Activated naive CD4-positive, alpha-beta T cell treated with anti-CD3 and anti-CD28 coated beads, Interleukin-2, amount 50 U/mL, for 24 hours (primary cell): ENCODE measurements around the gene WRNIP1.
"Not testable (repeated sequence)": the region's sequence is repeated elsewhere in the genome, so short reads cannot be mapped to it uniquely, and the experiment has no call there.

ENCODE experiments used
- H3K27ac Mint-ChIP-seq: one replicate; pipeline ENCODE4 v1.8.0; 2021; ENCODE audit warnings: mild to moderate bottlenecking, mixed read lengths
- H3K27me3 Mint-ChIP-seq: one replicate; pipeline ENCODE4 v1.8.0; 2021; ENCODE audit warnings: mixed read lengths
- H3K36me3 Mint-ChIP-seq: one replicate; pipeline ENCODE4 v1.8.0; 2021; ENCODE audit warnings: mixed read lengths
- H3K4me1 Mint-ChIP-seq: one replicate; pipeline ENCODE4 v1.8.0; 2021; ENCODE audit warnings: mixed read lengths
- H3K4me3 Mint-ChIP-seq: one replicate; pipeline ENCODE4 v1.8.0; 2021; ENCODE audit warnings: mild to moderate bottlenecking, mixed read lengths
- H3K9me3 Mint-ChIP-seq: one replicate; pipeline ENCODE4 v1.8.0; 2021; ENCODE audit warnings: mixed read lengths

WRNIP1 gene

GRCh38 chr6:2750832-2751231 lies 14.4 kb upstream of the WRNIP1 start, which contains the start of gene MYLK4:
TSS of gene MYLK4 (minus strand) at chr6:2750922. CDS start at chr6:2749294, 1,628 bp downstream.
- Mint-ChIP-seq H3K27ac (no peak within 1 kb of the TSS), H3K9me3 (no peaks in the 10 kb centered on the region), H3K4me3 (no peak within 1 kb of the TSS), H3K36me3 (no peaks in the 10 kb centered on the region), H3K27me3 (peaks cover 4% of the 10 kb centered on the region), H3K4me1 (peaks cover 6% of the 10 kb centered on the region)

- Mint-ChIP-seq H3K27me3 (peaks cover 7% of the 10 kb centered on the region), H3K4me1 (peaks cover 6% of the 10 kb centered on the region)
Observed at GRCh38 chr6:2751871-2752270, 13.3 kb upstream of the WRNIP1 start.

DNA sequence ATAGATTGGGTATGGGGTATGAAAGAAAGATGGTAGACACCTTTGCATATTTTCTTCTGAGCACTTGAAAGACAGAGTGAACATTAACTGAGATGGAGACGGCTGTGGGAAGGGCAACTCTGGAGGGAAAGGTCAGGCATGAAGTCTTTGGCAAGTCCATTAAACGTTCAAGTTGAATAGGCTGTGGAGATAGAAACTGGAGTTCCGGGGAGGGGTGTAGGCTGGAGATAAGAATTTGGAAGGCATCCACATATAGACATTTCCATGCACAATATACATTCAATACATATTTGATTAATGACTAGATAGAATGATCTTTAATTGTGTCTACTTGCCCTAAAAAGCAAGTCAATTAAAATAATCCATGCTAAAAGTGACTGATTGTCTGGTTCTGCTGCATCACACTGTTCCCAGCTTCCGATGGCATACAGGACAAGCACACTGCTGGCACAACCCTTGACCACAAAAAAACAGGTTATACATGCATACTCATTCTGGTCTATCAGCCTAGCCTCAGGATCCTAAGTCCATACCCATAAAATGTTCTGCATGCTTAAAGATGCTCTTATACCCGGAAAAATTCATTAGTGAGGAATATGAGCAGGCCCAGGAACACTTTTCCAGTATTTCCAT lies 12.6 kb upstream of the WRNIP1 start:
- H3K4me3 Mint-ChIP-seq: no peak overlapping the region
- H3K27ac Mint-ChIP-seq: no peak overlapping the region
- no peaks in the 10 kb centered on the region for H3K36me3 Mint-ChIP-seq
- peaks cover 6% of the 10 kb centered on the region for H3K4me1 Mint-ChIP-seq
- H3K27me3 Mint-ChIP-seq: peaks cover 7% of the 10 kb centered on the region
- H3K9me3 Mint-ChIP-seq: no peaks in the 10 kb centered on the region

More at GRCh38 chr6:2751871-2752270, 13.3 kb upstream of the WRNIP1 start:
- Mint-ChIP-seq H3K4me3 (no peak overlapping the region), H3K9me3 (no peaks in the 10 kb centered on the region), H3K36me3 (no peaks in the 10 kb centered on the region), H3K27ac (no peak overlapping the region)

GRCh38 chr6:2753110-2753489 lies 12.1 kb upstream of the WRNIP1 start:
- H3K27me3 Mint-ChIP-seq: peaks cover 7% of the 10 kb centered on the region
- no peak overlapping the region for H3K4me3 Mint-ChIP-seq
- H3K36me3 Mint-ChIP-seq: no peaks in the 10 kb centered on the region
- no peak overlapping the region for H3K27ac Mint-ChIP-seq
- H3K4me1 Mint-ChIP-seq: peaks cover 6% of the 10 kb centered on the region
- no peaks in the 10 kb centered on the region for H3K9me3 Mint-ChIP-seq

GRCh38 chr6:2753743-2754142 lies 11.4 kb upstream of the WRNIP1 start:
- Mint-ChIP-seq H3K4me3 (no peak overlapping the region), H3K9me3 (no peaks in the 10 kb centered on the region), H3K36me3 (no peaks in the 10 kb centered on the region), H3K4me1 (peaks cover 6% of the 10 kb centered on the region), H3K27ac (no peak overlapping the region), H3K27me3 (peaks cover 7% of the 10 kb centered on the region)

DNA sequence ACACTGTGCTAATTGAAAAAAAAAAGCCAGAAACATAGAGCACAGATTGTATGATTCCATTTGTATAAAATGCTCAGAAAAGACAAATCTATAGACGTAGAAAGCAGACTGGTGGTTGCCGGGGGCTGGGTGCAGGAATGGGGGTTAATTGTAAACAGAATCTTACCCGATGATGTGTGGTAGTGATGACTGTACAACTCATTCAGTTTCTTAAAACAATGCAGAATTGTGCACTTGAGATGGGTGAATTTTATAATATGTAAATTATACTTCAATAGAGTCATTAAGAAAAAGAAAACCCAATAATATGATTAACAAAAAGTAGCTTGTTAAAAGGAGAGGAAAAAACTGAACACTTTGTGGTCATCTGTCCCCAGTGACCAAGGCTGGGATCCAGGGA lies 10.8 kb upstream of the WRNIP1 start:
- no peaks in the 10 kb centered on the region for H3K36me3 Mint-ChIP-seq
- peaks cover 7% of the 10 kb centered on the region for H3K27me3 Mint-ChIP-seq
- H3K4me1 Mint-ChIP-seq: peaks cover 6% of the 10 kb centered on the region
- no peaks in the 10 kb centered on the region for H3K9me3 Mint-ChIP-seq
- no peak overlapping the region for H3K4me3 Mint-ChIP-seq
- H3K27ac Mint-ChIP-seq: no peak overlapping the region

- H3K4me3 Mint-ChIP-seq: no peak overlapping the region
- H3K4me1 Mint-ChIP-seq: peaks cover 4% of the 10 kb centered on the region
- H3K27ac Mint-ChIP-seq: no peak overlapping the region
- no peaks in the 10 kb centered on the region for H3K36me3 Mint-ChIP-seq
- H3K9me3 Mint-ChIP-seq: no peaks in the 10 kb centered on the region
- peaks cover 7% of the 10 kb centered on the region for H3K27me3 Mint-ChIP-seq
Observed at GRCh38 chr6:2754911-2755310, 10.3 kb upstream of the WRNIP1 start.

DNA sequence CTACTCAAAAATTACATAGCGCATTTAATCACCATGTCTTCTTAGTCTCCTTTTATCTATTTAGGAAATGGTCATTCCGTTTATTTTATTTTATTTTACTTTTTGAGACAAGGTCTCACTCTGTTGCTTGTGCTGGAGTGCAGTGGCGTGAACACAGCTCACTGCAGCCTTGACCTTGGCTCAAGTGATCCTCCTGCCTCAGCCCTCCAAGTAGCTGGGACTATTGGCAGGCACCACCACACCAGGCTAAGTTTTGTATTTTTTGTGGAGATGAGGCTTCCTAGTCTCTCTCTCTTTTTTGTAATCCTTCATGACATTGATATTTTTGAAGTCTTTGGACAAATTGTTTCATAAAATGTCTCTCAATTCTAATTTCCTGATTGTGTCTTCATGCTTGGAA lies 9.7 kb upstream of the WRNIP1 start:
- Mint-ChIP-seq H3K4me3 (no peak overlapping the region), H3K36me3 (no peaks in the 10 kb centered on the region), H3K9me3 (no peaks in the 10 kb centered on the region), H3K27ac (no peak overlapping the region), H3K27me3 (peaks cover 7% of the 10 kb centered on the region), H3K4me1 (peaks cover under 1% of the 10 kb centered on the region)

DNA sequence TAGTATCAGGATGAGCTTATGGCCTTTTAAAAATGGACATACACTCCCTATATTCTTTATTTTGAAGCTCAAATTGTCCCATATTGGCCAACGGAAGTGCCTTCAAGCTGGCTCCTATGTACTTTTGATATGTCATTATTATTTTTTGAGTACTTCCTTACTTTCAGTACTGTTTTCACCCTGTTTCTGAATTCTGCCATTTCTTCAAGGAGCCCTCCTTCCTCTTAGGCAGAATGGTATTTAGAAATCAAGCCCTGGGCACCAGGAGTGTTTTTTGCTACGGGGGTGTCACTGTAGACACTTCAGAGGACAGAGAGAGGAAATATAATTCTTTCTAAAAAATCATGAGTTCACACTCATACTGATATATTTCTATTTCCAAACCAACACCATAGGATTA lies 9.0 kb upstream of the WRNIP1 start:
- Mint-ChIP-seq H3K4me1 (peaks cover 8% of the 10 kb centered on the region), H3K36me3 (no peaks in the 10 kb centered on the region), H3K9me3 (no peaks in the 10 kb centered on the region), H3K27ac (no peak overlapping the region), H3K4me3 (no peak overlapping the region), H3K27me3 (peaks cover 3% of the 10 kb centered on the region)

DNA sequence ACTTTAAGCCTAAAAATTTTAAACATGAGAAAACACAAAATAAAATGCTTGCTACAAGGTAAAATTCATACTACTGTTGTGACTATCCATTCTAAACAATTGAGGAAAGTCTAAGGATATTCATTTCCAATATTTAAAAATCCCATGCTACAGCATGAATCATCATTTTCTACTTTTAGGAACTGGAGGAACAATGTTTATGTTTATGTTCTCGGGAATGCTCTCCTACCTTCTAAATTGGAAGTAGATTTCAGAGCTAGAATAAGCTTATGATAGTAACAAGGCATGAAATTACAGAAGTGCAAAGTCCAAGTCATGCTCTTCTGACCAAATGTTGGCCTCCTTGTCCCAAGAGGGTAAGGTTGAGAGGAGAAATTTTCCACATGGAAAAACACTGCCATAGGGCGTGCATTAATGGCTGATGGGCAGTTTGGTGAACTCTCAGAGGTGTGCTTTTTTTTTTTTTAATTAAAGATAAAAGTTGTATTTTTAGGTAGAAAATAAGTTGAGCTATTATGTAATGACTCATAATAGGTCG lies 8.4 kb upstream of the WRNIP1 start:
- Mint-ChIP-seq H3K4me3 (no peak overlapping the region), H3K36me3 (no peaks in the 10 kb centered on the region), H3K9me3 (no peaks in the 10 kb centered on the region), H3K27ac (no peak overlapping the region), H3K4me1 (peaks cover 10% of the 10 kb centered on the region), H3K27me3 (peaks cover 3% of the 10 kb centered on the region)

- Mint-ChIP-seq H3K4me3 (no peak overlapping the region), H3K4me1 (peaks cover 11% of the 10 kb centered on the region), H3K27ac (no peak overlapping the region), H3K27me3 (peaks cover 3% of the 10 kb centered on the region), H3K36me3 (no peaks in the 10 kb centered on the region), H3K9me3 (no peaks in the 10 kb centered on the region)
Observed at GRCh38 chr6:2758980-2759379, 6.2 kb upstream of the WRNIP1 start.

- H3K27ac Mint-ChIP-seq: peak overlapping the region; percentile 86
- H3K9me3 Mint-ChIP-seq: no peaks in the 10 kb centered on the region
- peaks cover 18% of the 10 kb centered on the region for H3K4me1 Mint-ChIP-seq
- H3K36me3 Mint-ChIP-seq: no peaks in the 10 kb centered on the region
- H3K27me3 Mint-ChIP-seq: peaks cover 3% of the 10 kb centered on the region
- peak overlapping the region; percentile 80 for H3K4me3 Mint-ChIP-seq
Observed at GRCh38 chr6:2760882-2761842, 4.0 kb upstream of the WRNIP1 start.

- not testable (repeated sequence) for H3K9me3 Mint-ChIP-seq, H3K27me3 Mint-ChIP-seq, H3K36me3 Mint-ChIP-seq, H3K27ac Mint-ChIP-seq
- peaks cover 29% of the 10 kb centered on the region for H3K4me1 Mint-ChIP-seq
- H3K4me3 Mint-ChIP-seq: peak overlapping the region; percentile 7
Observed at GRCh38 chr6:2762868-2763267, 2.3 kb upstream of the WRNIP1 start.

- H3K36me3 Mint-ChIP-seq: no peaks in the 10 kb centered on the region
- peaks cover 34% of the 10 kb centered on the region for H3K4me1 Mint-ChIP-seq
- no peak overlapping the region for H3K27ac Mint-ChIP-seq
- H3K9me3 Mint-ChIP-seq: no peaks in the 10 kb centered on the region
- H3K27me3 Mint-ChIP-seq: no peaks in the 10 kb centered on the region
- no peak overlapping the region for H3K4me3 Mint-ChIP-seq
Observed at GRCh38 chr6:2763345-2763841, 1.8 kb upstream of the WRNIP1 start.

- Mint-ChIP-seq H3K27ac (peak overlapping the region; percentile 97), H3K4me3 (peak overlapping the region; percentile 93), H3K4me1 (peaks cover 41% of the 10 kb centered on the region), H3K36me3 (no peaks in the 10 kb centered on the region), H3K27me3 (no peaks in the 10 kb centered on the region), H3K9me3 (no peaks in the 10 kb centered on the region)
Observed at GRCh38 chr6:2763876-2764540, 1.2 kb upstream of the WRNIP1 start.
